Activated T-helper 17 cell treated with anti-CD3 and anti-CD28 coated beads, Interleukin-2, amount 50 U/mL, for 72 hours (primary cell): ENCODE measurements around the gene ELAVL3. TPM values are rescaled to one million over a fixed set of nuclear protein-coding genes. Genes with fewer than 3 reads are reported as not detected.
A peak's percentile ranks its signal among the peaks of the same experiment; 100 is the strongest.

ENCODE experiments used
- ATAC-seq: fragments of 150-1000 bp; cut with Tn5 transposase; replicated peaks from 2 replicates; pipeline ENCODE4 v1.10.0; 2021; ENCODE audit warnings: mild to moderate bottlenecking, moderate library complexity
- H3K27ac Mint-ChIP-seq: one replicate; pipeline ENCODE4 v1.8.0; 2022; ENCODE audit warnings: mixed read lengths
- H3K27me3 Mint-ChIP-seq: one replicate; pipeline ENCODE4 v1.8.0; 2022; ENCODE audit warnings: mixed read lengths
- H3K36me3 Mint-ChIP-seq: one replicate; pipeline ENCODE4 v1.8.0; 2022; ENCODE audit warnings: low read depth, mild to moderate bottlenecking, mixed read lengths
- H3K4me1 Mint-ChIP-seq: one replicate; pipeline ENCODE4 v1.8.0; 2022; ENCODE audit warnings: mixed read lengths
- H3K4me3 Mint-ChIP-seq: one replicate; pipeline ENCODE4 v1.8.0; 2022; ENCODE audit warnings: mild to moderate bottlenecking, mixed read lengths
- H3K9me3 Mint-ChIP-seq: one replicate; pipeline ENCODE4 v1.8.0; 2022; ENCODE audit warnings: mixed read lengths
- total RNA-seq, 2 donors: library from RNA; stranded (reverse); gene quantifications; one replicate each; pipeline ENCODE4 v1.2.3, GENCODE V29; 2022

ELAVL3 gene
- total RNA-seq, result under 1 TPM in 1 of 2 donors, not detected in 1; 0.45 TPM

- Mint-ChIP-seq H3K27ac (peak within 1 kb of the TSS; percentile 82), H3K36me3 (peaks cover 19% of the 10 kb centered on the region), H3K4me3 (peak within 1 kb of the TSS; percentile 78), H3K4me1 (peaks cover 14% of the 10 kb centered on the region), H3K27me3 (peaks cover 19% of the 10 kb centered on the region), H3K9me3 (no peaks in the 10 kb centered on the region)
- ATAC-seq, result no peak
Observed at GRCh38 chr19:11480715-11481533, at the start of gene ELAVL3. TSS of gene ELAVL3 (minus strand) at chr19:11481046. CDS start at chr19:11480608, 438 bp downstream.

GRCh38 chr19:11530432-11530831 lies 49.6 kb upstream of the ELAVL3 start:
- Mint-ChIP-seq H3K9me3 (no peaks in the 10 kb centered on the region), H3K27me3 (no peaks in the 10 kb centered on the region), H3K36me3 (peaks cover 14% of the 10 kb centered on the region), H3K4me3 (no peak overlapping the region), H3K4me1 (peaks cover 10% of the 10 kb centered on the region), H3K27ac (no peak overlapping the region)
- peak; percentile 10 for ATAC-seq

GRCh38 chr19:11528551-11529341 lies 47.9 kb upstream of the ELAVL3 start, which contains the start of gene ECSIT:
TSS of gene ECSIT (minus strand) at chr19:11529134. CDS start at chr19:11519170, 9,964 bp downstream.
- Mint-ChIP-seq H3K9me3 (no peaks in the 10 kb centered on the region), H3K36me3 (peaks cover 15% of the 10 kb centered on the region), H3K27me3 (no peaks in the 10 kb centered on the region), H3K4me3 (peak within 1 kb of the TSS; percentile 98), H3K4me1 (peaks cover 9% of the 10 kb centered on the region), H3K27ac (peak within 1 kb of the TSS; percentile 94)
- ATAC-seq, result peak; percentile 97

- no peak overlapping the region for H3K4me3 Mint-ChIP-seq
- no peaks in the 10 kb centered on the region for H3K9me3 Mint-ChIP-seq
- H3K36me3 Mint-ChIP-seq, result peaks cover 73% of the 10 kb centered on the region
- ATAC-seq, result peak; percentile 48
- no peak overlapping the region for H3K27ac Mint-ChIP-seq
- no peaks in the 10 kb centered on the region for H3K27me3 Mint-ChIP-seq
- H3K4me1 Mint-ChIP-seq, result no peaks in the 10 kb centered on the region
Observed at GRCh38 chr19:11519138-11519537, 38.3 kb upstream of the ELAVL3 start.

- Mint-ChIP-seq H3K9me3 (no peaks in the 10 kb centered on the region), H3K27ac (no peak overlapping the region), H3K36me3 (peaks cover 77% of the 10 kb centered on the region), H3K4me3 (no peak overlapping the region), H3K27me3 (no peaks in the 10 kb centered on the region), H3K4me1 (no peaks in the 10 kb centered on the region)
- ATAC-seq, result no peak
Observed at GRCh38 chr19:11513946-11514345, 33.1 kb upstream of the ELAVL3 start.

- Mint-ChIP-seq H3K36me3 (peaks cover 63% of the 10 kb centered on the region), H3K4me1 (no peaks in the 10 kb centered on the region), H3K4me3 (no peak overlapping the region), H3K27me3 (no peaks in the 10 kb centered on the region), H3K9me3 (no peaks in the 10 kb centered on the region), H3K27ac (no peak overlapping the region)
- ATAC-seq, result no peak
Observed at GRCh38 chr19:11510444-11510843, 29.6 kb upstream of the ELAVL3 start.

- no peaks in the 10 kb centered on the region for H3K9me3 Mint-ChIP-seq
- no peak for ATAC-seq
- peaks cover 7% of the 10 kb centered on the region for H3K4me1 Mint-ChIP-seq
- H3K36me3 Mint-ChIP-seq, result peaks cover 45% of the 10 kb centered on the region
- peak overlapping the region; percentile 90 for H3K4me3 Mint-ChIP-seq
- no peak overlapping the region for H3K27ac Mint-ChIP-seq
- no peaks in the 10 kb centered on the region for H3K27me3 Mint-ChIP-seq
Observed at GRCh38 chr19:11507370-11508078, 26.7 kb upstream of the ELAVL3 start.

GRCh38 chr19:11506967-11507366 lies 26.1 kb upstream of the ELAVL3 start:
- H3K4me1 Mint-ChIP-seq, result peaks cover 7% of the 10 kb centered on the region
- H3K36me3 Mint-ChIP-seq, result peaks cover 41% of the 10 kb centered on the region
- H3K27me3 Mint-ChIP-seq, result no peaks in the 10 kb centered on the region
- peak overlapping the region; percentile 90 for H3K4me3 Mint-ChIP-seq
- H3K9me3 Mint-ChIP-seq, result no peaks in the 10 kb centered on the region
- no peak for ATAC-seq
- peak overlapping the region; percentile 96 for H3K27ac Mint-ChIP-seq

GRCh38 chr19:11506101-11506555 lies 25.3 kb upstream of the ELAVL3 start:
- peak; percentile 33 for ATAC-seq
- Mint-ChIP-seq H3K4me3 (peak overlapping the region; percentile 90), H3K9me3 (no peaks in the 10 kb centered on the region), H3K27me3 (no peaks in the 10 kb centered on the region), H3K4me1 (peaks cover 10% of the 10 kb centered on the region), H3K36me3 (peaks cover 39% of the 10 kb centered on the region), H3K27ac (peak overlapping the region; percentile 96)

- H3K4me3 Mint-ChIP-seq, result peak within 1 kb of the TSS; percentile 90
- H3K4me1 Mint-ChIP-seq, result peaks cover 10% of the 10 kb centered on the region
- H3K27me3 Mint-ChIP-seq, result no peaks in the 10 kb centered on the region
- ATAC-seq, result peak; percentile 67
- no peaks in the 10 kb centered on the region for H3K9me3 Mint-ChIP-seq
- H3K27ac Mint-ChIP-seq, result peak within 1 kb of the TSS; percentile 96
- H3K36me3 Mint-ChIP-seq, result peaks cover 41% of the 10 kb centered on the region
Observed at GRCh38 chr19:11505504-11506100, 24.8 kb upstream of the ELAVL3 start, which contains the start of gene ZNF653. TSS of gene ZNF653 (minus strand) at chr19:11505839. CDS start at chr19:11505786, 53 bp downstream.

- H3K27ac Mint-ChIP-seq, result peak overlapping the region; percentile 96
- H3K9me3 Mint-ChIP-seq, result no peaks in the 10 kb centered on the region
- peak; percentile 96 for ATAC-seq
- peaks cover 37% of the 10 kb centered on the region for H3K36me3 Mint-ChIP-seq
- H3K4me3 Mint-ChIP-seq, result peak overlapping the region; percentile 90
- H3K4me1 Mint-ChIP-seq, result peaks cover 10% of the 10 kb centered on the region
- H3K27me3 Mint-ChIP-seq, result no peaks in the 10 kb centered on the region
Observed at GRCh38 chr19:11505032-11505503, 24.2 kb upstream of the ELAVL3 start.

GRCh38 chr19:11504502-11505031 lies 23.7 kb upstream of the ELAVL3 start:
- no peaks in the 10 kb centered on the region for H3K9me3 Mint-ChIP-seq
- H3K4me1 Mint-ChIP-seq, result peaks cover 10% of the 10 kb centered on the region
- H3K27me3 Mint-ChIP-seq, result no peaks in the 10 kb centered on the region
- H3K36me3 Mint-ChIP-seq, result peaks cover 37% of the 10 kb centered on the region
- H3K27ac Mint-ChIP-seq, result peak overlapping the region; percentile 96
- ATAC-seq, result no peak
- H3K4me3 Mint-ChIP-seq, result peak overlapping the region; percentile 90

GRCh38 chr19:11499890-11500420 lies 19.1 kb upstream of the ELAVL3 start:
- H3K4me3 Mint-ChIP-seq, result no peak overlapping the region
- H3K27me3 Mint-ChIP-seq, result no peaks in the 10 kb centered on the region
- H3K27ac Mint-ChIP-seq, result no peak overlapping the region
- ATAC-seq, result no peak
- H3K4me1 Mint-ChIP-seq, result peaks cover 14% of the 10 kb centered on the region
- H3K36me3 Mint-ChIP-seq, result peaks cover 28% of the 10 kb centered on the region
- H3K9me3 Mint-ChIP-seq, result no peaks in the 10 kb centered on the region
